SKM-1 treated with dmso at 0.1 percent for 144 hours (cell line): ENCODE results near the gene DDX31.

Experiments
- DNase-seq: peaks from one replicate; lab custom pipeline; 2025; ENCODE audit not compliant: unreplicated experiment; lab: John Stamatoyannopoulos, UW

The DDX31 gene

DNA sequence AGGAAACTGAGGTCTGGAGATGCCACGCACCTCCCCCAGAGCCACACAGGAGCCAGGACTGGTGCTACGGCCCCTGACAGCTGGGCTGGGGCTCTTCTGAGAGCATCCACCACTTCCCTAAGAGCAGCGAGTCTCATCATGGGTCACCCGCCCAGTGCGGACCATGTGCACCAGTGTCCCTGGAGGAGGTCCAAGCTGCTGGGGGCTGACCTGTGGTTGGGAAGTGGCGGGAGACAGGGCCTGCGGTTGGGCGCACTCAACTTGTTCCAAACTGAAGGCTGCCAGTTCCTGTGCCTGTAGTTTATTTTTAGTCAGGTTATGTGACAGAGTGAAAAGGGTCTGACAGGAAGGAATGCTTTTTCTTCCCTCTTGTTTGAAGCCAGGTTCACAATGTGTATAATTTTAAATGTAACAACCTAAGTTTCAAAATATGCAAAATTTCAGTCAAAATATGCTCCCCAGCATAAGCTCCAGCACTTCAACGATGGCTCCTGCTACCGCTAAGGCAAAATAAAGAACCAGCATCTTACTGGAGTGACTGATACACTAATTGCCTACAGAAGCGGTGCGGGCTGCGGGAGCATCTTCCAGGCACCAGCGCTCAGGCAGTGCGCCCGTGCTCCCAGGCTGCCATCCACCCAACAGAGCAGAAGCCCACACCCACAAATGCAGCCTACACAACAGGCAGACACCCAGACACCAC is 72.6 kb downstream of the DDX31 start:
- DNase-seq, result peak; percentile 65

DNA sequence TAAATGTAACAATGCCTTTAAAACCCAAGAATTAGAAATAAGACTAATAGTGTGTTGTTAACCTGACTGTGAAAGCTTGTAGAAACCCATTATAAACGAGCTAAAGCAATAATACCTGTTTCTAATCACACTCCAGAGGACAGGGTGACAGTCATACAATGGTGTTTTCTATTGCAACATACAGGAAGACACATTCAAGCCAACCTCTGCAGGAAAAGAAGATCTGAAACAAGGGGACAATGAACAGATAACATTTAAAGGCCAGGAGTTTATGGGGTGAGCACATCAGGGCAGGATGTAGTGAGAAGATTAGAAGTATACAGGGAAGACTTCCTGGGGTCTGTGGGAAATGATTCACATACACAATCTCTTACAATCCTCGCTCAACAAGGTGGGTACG is 73.6 kb downstream of the DDX31 start:
- peak; percentile 21 for DNase-seq

DNA sequence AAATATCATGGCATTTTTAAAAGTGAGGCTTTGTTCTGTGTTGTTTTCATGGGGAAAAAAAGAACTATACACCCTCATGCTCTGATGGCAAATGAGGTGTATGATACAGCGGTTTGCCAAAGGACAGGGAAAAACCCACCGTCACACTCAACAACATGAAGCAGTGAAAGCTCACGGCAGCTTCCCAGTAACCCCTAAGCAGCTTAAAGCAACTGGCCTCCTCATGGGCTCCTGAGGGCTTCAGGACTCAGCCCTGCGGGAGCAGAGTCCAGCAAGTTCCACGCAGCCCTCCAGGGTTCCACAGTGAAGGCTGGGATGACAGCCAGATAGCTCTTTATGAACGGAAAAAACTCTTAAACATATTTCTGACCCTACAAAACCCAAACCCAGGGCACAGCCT is 74.5 kb downstream of the DDX31 start:
- no peak for DNase-seq

DNA sequence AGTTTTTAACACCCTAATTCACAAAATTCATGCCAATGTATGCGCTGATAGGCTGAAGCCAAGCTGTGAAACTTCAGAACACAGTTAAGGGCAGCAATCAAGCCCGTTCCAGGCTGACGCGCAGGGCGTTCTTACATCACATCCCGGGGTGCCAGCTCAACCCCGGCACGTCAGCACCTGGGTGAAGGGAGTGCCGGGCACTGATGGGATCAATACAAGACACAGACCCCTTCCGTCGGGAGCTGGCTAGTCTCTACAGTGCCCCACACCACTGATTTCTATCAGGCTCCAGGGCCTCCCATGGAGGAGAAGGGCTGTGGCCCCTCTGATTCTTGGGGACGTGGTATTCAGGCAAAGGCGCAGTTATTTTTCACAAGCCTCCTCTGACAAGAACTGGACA is 75.4 kb downstream of the DDX31 start:
- no peak for DNase-seq

DNA sequence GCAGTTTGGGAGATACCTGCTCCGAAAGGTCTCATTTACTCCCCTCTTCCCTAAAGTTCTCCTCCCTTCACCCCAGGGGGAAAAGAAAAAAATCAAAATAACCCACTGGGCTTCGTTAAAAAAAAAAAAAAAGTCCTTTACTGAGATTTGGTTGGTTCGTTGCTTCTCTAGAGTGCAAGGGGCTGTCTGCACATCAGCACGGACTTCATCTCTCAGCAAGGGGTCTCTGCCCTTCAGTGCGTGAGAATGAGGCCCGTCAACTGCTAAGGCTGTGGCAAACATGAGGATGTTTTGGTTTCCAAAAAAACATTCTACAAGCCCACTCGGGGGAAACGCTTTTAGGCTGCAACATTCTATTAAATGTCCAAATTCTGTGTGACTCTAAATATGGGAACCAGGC is 77.3 kb downstream of the DDX31 start:
- no peak for DNase-seq

DNA sequence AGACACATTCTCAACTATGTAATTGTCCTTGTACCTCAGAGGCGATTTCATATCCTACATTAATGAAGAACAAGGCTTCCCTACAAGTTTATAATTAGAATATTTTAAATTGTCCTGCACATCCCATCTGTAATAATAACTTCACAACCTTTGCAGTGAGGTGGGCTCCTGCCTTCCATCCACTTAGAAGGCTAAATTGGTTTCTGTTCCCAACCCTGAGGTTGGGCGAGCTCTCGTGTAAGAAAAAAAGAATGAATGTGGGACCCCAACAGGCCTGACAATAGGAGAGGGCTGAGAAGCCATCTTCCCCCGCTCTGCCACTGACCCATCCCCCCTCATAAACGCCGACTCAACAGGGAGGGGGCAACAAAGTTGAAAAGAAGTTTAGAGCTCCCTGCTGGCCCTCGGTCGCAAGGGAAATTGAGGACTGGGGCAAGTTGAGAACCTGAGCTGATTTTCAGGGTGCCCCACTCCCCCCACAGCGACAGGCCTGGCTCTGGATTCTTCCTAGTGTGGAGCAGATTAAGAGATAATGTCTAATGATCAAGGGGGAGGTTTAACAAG is 78.0 kb downstream of the DDX31 start:
- no peak for DNase-seq

DNA sequence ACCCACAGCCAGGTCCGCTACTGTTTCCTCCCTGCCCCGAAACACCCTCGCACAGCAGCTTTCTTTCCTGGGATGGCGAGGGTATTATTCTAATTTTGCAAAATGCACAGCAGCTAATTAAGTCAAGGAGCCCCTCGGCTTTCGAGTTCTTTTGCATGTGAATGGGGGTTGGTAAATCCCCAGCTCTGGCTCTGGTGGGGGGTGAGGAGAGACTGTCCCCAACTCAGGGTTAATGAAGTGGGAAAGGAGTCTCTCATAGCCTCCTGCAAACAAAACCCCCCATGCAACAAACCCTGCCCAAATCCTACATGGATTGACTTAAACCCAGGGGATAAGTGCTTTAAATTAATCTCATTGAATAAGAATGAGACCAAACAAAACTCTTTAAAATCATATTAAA is 78.5 kb downstream of the DDX31 start:
- no peak for DNase-seq

DNA sequence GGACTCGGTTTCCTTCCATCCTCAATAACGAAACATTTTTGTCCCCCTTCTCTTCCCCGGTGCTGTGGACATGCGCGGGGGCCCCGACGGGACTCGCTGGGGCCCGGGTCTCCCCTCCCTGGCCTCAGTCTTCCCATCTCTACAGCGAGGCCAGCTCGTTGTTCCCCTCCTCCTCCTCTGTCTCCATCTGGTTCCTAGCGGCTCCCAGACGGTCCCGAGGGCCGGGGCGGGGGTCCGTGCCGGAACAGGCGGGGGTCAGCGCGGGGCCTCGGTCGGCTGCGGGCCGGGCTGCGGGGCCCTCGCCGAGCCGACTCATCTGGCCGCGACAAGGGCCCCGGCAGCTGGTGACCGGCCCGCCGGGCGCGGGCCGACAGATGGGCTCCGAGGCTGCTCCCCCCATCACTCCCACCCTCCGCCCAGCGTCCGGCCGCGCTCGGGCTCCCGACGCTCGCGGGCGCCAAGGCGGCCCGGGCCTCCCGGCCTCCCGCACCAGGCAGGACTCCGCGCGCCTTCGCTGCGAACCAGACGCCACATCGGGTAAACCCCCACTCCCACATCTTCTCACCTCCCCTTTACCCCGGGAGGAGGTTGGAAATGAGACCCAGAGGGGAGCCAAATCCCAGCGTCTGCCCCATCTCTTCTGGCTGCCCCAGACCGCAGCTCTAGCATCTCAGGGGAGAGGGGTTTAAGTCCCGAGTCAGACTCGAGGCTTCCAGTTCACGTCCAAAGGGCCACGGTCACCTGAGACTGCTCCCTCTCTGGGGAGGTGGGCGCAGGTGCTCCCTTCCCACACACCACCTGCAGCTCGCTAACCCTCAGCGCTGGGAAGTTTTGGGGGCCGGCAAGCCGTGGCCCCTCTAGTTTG is 79.2 kb downstream of the DDX31 start:
- no peak for DNase-seq

DNA sequence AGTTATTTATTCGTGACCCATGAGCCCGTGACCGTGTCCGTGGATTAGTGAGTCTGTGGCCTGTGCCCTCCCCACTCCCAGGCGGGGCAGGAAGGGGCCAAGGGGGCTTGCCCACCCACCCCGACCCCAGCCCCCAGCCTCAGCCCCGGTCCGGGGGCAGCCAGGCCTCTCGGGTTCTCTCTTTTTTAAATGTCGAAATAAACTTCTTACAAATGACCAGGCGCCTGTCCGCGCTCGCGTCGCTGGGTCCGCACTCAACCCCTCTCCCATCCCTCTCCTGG is 79.8 kb downstream of the DDX31 start:
- DNase-seq, result no peak

DNA sequence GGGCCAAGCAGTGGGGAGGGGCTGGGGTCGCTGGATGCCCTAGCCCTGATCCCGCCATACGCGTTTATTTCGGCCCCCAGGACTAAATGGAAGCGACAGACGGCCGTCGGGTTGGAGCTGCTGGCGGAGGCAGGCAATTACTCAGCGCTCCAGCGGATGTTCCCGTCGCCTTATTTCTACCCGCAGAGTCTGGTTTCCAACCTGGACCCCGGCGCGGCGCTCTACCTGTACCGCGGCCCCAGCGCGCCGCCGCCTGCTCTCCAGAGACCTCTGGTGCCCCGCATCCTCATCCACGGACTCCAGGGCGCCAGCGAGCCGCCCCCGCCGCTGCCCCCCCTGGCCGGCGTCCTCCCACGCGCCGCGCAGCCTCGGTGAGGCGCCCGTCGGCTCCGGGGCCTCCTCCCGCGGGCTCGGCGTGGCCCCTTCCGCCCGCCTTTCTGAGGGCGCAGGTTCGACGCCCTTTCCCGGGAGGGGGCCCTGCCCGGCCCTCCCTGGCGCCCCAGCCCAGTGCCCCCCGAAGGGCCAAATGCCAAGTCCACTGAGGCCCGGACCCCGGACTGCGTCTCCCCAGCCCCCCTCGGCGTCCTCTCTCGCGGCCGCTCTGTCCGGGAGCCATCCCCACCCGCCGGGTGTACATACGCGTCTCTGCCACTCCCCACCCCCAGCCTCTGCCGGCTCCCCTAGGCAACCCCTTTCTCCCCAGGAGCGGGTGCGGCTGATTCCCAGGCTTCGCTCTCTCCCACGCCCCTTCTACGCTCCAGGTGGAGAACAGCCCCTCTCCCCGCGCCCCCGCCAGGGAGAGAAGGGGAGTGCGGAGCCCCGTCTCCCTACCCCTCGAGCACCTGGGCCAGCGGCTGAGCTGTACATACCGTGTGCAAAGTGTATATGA is 80.4 kb downstream of the DDX31 start:
- no peak for DNase-seq

DNA sequence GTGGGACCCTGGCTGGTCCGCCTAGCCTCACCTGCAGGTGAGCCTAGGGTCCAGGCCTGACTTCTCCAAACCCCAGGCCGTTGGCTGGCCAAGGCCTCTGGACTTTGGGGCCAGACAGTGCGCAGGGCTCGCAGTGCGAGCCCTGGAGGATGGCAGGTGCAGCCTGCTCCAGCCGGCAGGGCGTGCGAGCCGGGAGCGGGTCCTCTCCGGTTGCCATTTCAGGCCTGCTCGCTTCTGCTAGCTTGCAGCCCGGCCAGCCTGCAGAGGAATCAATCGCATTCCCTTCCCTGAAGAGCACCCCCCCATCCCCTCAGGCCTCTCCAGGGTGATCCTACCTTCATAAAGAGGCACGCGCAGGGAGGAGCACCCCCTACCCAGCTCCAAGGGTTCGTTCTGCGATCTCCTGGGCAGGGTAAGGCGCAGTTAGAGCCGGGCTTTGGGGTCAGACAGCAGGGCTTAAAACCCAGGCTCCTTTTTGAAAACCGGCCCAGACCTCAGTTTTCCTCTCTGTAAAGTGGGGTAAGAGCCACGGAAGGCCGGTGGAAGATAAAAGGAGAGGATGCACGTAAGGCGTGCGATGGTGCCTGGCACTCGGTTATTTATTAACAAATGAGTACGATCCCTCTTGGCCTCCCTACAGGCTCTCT is 81.2 kb downstream of the DDX31 start:
- DNase-seq, result no peak

DNA sequence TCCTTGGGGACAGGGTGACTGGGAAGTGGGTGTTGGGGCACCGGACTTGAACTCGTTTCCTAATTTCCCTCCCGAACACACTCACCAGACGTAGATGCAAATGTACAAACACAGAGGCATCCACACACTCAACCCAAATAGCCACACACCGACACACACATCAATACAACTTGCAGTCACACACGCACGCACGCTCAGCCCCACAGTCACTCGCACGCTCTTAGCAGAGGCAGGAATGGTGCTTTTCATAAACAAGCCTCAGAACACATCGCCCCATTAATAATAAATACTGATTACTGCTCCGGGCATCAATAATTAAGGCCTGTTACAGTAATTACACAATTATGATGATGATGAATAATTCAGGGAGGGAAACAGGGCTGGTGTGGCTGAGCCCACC is 81.7 kb downstream of the DDX31 start:
- DNase-seq, result no peak

DNA sequence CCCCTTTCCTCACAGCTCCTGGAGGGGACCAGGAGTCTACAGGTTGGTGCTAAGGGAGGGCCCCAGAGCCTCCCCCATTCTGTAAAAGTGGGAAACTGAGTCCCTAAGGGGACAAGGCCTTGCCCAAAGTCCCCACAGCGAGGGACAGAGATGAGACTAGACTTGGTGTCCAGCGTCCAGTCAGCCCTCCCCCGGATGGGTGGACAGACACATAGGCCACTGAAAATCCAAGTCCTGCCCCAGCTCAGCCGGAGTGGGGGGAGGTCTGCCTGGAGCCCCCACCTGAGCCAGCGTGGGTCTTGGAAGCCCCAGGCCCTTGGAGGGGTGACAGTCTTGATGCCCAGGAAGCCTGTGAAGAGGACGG is 82.2 kb downstream of the DDX31 start:
- DNase-seq, result no peak

DNA sequence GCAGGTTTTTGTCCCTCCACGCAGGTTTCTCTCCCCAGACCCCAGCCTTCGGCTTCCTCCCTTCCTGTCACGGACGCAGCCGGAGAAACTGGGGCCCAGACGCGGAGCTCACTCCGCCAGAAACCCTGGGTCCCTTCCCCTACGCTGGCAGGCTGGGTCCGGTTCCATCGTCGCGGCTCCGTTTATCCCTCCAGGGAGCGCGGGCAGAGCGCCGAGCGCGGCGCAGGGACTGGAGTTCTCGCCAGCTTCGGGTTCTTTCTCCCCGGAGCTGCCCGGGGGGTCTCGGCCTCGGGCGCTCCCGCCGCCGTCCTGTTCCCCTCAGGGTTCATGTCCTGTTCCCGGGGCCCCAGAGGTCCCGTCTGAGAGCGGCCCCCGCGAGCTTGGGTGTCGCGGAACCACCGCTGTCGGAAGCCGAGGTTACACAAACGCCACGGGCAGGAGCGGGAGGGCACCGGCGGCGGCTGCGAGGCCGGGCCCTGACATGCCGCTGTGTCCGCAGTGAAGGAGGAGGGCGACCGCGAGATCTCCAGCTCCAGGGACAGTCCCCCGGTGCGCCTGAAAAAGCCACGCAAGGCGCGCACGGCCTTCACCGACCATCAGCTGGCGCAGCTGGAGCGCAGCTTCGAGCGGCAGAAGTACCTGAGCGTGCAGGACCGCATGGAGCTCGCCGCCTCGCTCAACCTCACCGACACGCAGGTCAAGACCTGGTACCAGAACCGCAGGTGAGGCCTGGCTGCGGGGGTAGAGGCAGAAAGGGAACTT is 82.8 kb downstream of the DDX31 start:
- DNase-seq, result no peak

DNA sequence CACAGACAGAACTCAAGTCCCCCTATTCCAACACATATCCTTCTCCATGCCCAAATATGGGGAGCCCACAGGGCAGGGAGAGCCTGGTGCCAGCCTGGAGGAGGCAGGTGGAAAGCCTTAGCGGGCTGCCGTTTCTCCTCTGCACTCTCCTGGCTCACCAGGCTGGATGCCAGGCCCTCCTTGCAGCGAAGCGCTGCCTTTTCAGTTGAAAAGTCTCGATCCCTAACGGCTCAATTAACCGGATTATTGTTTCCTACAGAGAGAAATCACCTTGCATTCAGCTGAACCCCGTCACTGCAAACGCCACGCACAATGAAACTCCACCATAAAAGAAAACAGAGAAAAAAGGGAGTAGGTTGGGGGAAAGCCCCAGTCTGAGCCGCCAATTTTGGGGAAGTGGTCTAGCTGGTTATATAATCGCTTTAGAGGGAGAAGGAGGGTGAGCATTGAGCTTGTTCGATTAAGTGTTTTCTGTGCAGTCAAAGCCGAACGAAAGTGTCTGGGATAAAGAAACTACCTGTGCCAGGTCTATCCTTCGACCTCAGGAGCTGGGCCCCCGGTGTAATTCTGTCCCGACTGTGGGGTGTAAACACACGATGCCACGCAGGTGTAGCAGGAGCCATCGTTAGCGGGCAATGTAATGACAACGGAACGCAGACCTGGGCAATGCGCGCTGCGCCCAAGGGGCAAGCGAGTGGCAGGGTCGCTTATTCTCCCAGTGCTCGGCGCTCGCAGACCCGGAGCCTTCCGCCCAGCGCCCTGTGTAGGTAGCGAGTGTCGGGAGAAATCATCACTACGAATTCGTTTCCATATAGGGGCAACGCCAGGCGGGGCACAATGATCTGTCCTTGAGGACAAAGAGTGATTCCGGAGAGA is 83.6 kb downstream of the DDX31 start:
- no peak for DNase-seq

DNA sequence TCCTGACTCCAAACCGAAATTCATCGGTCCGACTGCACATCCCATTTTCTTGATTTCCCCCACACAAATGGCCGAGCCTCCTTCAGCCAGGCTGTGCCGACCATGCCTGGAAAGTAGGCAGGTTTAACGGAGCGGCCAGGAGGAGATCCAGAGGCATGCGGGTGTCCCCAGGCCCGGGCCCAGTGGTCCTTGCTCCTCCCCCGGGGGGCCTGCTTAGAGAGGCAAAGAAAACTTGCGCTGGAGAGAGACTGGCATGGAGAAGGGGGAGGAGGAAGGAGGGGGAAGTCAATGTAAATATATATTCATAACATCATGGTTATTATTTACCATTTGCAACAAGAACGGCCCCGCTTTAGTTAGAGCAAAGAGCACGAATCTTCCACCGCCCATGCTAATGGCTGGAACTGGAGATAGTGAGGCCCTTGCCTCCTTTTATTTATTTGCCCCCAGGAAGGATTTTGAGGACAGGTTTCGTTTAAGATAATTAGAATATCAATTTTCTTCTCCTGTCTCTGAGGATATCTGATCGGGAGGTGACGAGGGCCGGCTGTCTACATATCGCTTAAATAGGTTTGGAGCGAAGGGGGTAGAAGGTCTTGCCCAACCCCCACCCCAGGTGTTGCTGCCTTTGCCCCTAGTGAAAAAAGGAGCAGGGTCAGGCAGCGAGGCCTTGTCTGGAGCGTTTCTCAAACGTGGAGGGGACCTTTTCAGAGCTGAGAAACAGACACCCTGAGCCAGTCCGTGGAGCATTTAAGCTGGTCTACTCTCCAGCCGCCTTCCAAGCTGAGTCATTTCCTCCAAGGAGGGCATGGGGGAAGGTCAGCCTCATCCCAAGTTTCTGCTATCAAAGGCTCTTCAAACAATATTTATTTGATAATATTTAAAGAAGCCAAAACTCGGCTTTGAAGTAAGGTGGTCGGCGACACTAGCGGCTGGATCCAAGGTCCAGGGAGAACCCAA is 84.9 kb downstream of the DDX31 start:
- no peak for DNase-seq

DNA sequence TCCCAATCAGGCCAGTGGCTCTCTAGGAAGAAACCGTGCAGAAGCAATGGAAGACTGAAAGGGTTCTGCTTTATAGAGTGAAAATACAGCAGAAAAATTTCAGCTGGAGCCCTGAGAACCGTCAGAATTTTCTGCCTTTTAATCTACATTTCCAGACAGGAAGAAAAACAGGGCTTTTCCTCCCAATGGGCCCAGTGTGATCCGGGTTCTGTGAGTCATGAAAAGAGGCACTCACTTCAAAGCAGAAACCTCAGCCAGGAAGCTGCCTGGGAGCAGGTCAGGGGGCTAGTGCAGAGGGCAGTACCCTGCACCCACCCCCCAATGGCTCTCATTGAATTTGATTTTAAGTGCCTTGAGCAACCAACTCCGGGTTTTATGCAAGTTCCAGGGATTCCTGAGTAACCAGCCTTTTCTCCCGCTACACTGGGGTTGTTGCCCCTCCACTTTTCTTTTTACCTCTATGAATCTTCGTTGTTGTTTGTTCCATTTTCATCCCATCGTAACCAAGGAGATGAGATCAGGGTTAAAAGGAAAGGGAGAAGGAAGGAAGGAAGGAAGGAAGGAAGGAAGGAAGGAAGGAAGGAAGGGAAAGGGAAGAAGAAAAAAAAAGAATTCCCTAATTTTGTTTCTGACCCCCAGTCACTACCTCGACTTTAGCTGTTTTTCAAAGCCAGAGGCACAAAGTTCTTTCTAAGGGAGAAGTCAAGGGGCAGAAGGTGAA is 86.0 kb downstream of the DDX31 start:
- no peak for DNase-seq
